ENCODE measurements around the gene HEATR5A.
"Not testable (repeated sequence)": the region's sequence is repeated elsewhere in the genome, so short reads cannot be mapped to it uniquely, and the experiment has no call there.

The HEATR5A gene

GRCh38 chr14:31283153-31283552, 137.2 kb downstream of the HEATR5A start:
- no peak for DNase-seq (ENCODE audit: low read depth)

DNA sequence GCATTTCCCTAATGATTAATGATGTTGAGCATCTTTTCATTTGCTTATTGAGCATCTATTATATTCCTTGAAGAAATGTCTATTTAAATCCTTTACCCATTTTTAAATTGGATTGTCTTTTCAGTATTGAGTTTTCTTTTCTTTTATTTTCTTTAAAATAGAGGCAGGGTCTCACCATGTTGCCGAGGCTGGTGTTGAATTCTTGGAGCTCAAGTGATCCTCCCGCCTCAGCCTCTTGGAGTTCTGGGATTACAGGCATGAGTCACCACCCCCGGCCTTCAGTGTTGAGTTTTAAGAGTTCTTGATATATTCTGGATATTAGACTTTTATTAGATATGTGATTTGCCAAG, 139.5 kb downstream of the HEATR5A start:
- no peak for DNase-seq (ENCODE audit: low read depth)

DNA sequence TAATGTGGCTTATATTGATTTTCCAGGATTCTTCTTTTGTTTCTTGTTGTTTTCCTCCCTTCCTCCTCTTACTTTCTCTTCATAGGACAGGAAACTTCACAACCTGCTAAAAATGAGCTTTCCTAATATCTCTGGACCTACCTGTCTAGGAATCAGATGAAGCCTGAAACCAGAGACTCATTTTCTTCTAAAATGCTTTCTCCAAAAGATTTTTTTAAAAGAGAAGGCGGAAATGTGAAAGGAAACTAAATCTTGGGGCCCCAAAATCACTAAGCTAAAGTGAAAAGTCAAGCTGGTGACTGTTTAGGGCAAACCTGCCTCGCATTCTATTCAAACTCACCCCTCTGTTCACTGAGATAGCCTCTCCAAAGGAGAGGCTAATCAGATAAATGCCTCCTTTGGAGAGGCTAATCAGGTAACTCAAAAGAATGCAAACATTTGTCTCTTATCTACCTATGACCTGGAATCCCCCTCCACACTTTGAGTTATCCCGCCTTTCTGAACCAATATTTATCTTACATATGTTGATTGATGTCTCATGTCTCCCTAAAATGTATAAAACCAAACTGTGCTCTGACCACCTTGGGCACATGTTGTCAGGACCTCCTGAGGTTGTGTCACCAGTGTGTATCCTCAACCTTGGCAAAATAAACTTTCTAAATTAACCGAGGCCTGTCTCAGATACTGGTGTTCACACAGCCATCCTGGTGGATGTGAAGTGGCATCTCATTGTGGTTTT, 140.0 kb downstream of the HEATR5A start:
- no peak for DNase-seq (ENCODE audit: low read depth)

DNA sequence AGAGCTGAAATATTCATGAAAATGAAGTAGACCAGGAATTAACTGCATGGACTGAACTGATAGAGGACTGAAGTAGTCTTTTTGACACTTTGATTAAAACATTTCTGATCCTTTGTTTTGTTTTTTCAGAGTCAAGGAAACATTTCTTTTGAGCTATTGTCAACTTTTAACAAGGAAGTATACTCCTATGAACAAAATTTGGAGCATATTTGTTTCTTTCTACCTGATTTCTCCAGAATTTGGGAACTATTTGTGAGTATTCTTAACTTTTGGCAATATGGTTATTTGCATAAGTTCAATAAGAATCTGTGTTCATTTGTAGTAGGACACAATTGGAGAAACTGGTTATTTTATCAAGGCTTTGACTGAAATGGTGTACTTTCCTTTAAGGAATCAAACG, 141.5 kb downstream of the HEATR5A start:
- DNase-seq (ENCODE audit: low read depth) = no peak

DNA sequence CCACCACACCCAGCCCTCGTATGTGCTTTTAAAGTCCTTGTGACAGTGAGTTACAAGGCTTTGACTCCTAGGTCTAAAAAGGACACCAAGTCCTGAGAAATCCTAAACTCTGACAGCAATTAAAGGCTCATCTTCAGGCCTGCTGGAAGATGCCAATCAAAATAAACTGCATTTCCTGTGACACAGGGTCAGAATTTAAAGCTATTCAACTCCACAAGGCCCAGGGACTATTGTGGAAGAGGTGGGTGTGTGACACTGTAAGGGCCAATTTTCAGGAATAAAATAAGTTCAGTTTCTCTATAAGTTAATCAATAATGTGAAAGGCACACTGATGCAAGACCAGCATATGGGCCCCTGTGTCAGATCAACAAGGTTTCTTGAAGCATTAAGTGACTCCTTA, 143.3 kb downstream of the HEATR5A start:
- DNase-seq (ENCODE audit: low read depth) = no peak

- not testable (repeated sequence) for DNase-seq (ENCODE audit: low read depth)
Measured at GRCh38 chr14:31276417-31276816, 143.9 kb downstream of the HEATR5A start.

GRCh38 chr14:31275731-31276130, 144.6 kb downstream of the HEATR5A start:
- no peak for DNase-seq (ENCODE audit: low read depth)

DNA sequence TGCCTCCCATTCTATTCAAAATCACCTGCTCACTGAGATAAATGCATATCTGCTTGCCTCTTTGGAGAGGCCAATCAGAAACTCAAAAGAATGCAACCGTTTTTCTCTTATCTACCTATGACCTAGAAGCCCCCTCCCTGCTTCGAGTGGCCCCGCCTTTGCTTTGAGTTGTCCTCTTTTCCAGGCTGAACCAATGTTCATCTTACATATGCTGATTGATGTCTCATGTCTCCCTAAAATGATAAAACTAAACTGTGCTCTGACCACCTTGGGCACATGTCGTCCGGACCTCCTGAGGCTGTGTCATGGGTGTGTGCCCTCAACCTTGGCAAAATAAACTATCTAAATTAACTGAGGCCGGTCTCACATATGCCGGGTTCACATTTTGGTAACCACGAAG, 148.7 kb downstream of the HEATR5A start:
- DNase-seq (ENCODE audit: low read depth) = no peak

GRCh38 chr14:31270196-31270772, 150.1 kb downstream of the HEATR5A start:
- DNase-seq (ENCODE audit: low read depth) = no peak

GRCh38 chr14:31269634-31270195, 150.6 kb downstream of the HEATR5A start:
- peak; percentile 66 for DNase-seq (ENCODE audit: low read depth)

- DNase-seq (ENCODE audit: low read depth) = peak; percentile 75
Measured at GRCh38 chr14:31268216-31268615, 152.1 kb downstream of the HEATR5A start.

DNA sequence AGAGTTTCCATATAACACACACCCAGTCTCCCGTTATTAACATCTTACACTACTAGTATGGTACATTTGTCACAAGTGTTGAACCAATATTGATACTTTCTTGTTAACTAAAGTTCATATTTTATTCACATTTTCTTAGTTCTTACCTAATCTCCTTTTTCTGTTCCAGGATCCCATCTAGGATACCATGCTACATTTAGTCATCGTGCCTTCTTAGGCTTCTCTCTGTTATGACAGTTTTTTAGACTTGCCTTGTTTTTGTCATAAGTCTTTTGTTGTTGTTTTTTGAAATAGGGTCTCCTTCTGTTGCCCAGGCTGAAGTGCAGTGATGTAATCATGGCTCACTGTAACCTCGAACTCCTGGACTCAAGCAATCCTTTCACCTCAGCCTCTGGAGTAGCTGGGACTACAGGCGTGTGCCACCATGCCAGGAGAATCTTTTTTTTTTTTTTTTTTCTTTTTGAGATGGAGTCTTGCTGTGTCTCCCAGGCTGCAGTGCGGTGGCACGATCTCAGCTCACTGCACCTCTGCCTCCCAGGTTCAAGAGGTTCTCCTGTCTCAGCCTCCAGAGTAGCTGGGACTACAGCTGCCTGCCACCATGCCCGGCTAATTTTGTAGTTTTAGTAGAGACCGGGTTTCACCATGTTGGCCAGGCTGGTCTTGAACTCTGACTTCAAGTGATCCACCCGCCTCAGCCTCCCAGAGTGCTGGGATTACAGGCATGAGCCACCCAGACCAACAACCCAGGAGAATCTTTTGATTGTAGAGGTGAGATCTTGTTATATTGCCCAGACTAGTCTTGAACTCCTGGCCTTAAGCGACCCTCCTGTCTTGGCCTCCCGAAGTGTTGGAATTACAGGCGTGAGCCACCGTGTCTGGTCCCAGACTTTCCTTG, 153.7 kb downstream of the HEATR5A start:
- DNase-seq (ENCODE audit: low read depth) = no peak

GRCh38 chr14:31265701-31266398, 154.5 kb downstream of the HEATR5A start:
- peak; percentile 43 for DNase-seq (ENCODE audit: low read depth)

GRCh38 chr14:31263485-31264133, 156.7 kb downstream of the HEATR5A start:
- DNase-seq (ENCODE audit: low read depth) = peak; percentile 100

DNA sequence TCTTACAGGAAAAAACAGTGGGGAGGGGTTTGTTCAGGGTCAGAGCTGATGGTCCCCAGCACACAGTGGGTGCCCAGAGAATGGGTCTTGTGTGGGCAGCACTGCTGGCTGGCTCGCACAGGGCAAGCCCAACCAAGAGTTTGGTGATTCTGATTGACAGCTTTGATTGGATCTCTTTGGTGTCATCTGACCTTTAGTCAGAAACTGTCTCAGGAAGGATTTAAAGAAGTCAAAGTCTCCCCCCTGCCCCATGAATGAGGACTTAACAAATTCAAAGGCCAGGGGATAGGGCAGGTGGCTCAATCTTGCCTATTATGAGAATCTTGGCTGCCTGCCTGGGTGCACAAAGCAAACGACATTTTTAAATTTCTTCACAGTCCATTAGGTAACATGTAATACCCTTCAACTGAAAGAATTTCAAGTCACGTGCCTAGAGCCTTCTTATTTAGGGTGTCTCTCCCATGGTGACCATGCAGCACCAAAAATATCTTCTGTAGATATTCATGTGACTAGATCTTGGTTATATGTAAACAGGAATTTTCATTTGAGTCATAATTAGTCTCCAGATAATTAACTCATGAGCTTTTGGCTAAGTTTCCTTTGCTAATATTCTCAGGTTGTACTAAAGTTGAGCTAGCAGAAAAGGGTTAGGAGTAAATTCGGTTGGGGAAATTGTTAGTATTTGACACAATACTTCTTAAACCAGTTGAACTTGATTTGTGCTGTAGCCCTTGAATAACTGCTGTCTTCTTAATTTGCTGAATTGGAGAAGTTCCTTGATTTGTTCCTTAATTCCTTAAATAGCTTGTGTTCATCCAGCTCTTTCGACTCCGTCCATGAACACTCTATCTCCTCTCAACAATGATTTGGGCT, 158.3 kb downstream of the HEATR5A start:
- DNase-seq (ENCODE audit: low read depth) = peak; percentile 78

- DNase-seq (ENCODE audit: low read depth) = no peak
Measured at GRCh38 chr14:31261523-31261858, 158.9 kb downstream of the HEATR5A start.

DNA sequence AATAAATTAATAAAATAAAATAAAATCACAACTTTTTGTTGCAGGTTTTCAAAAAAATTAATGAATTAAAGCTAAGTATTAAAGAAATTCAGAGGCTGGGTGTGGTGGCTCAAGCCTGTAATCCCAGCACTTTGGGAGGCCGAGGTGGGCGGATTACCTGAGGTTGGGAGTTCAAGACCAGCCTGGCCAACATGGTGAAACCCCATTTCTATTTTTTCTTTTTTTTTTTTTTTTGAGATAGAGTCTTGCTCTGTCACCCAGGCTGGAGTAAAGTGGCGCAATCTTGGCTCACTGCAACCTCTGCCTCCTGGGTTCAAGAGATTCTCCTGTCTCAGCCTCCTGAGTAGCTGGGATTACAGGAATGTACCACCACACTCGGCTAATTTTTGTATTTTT, 161.3 kb downstream of the HEATR5A start:
- not testable (repeated sequence) for DNase-seq (ENCODE audit: low read depth)

DNA sequence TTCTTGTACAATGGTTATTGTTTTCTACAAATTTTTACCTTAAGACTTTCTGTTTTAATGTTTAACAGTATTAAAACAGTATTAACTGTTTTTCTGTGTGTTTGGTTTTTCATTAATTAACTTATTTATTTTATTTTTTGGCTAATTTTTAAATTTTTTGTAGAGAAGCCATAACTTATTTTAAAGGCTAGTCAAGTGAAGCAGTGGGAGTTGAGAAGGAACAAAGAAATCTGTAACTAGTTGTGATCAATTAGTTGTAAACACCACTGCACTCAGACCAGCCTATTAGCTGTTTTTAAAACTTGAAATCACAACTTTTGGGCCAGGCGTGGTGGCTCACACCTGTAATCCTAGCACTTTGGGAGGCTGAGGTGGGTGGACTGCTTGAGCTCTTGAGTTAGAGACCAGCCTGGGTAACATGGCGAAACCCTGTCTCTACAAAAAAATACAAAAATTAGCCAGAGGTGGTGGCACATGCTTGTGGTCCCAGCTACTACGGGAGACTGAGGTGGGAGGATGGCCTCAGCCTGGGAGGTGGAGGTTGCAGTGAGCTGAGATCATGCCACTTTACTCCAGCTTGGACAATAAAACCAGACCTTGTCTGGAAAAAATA, 161.8 kb downstream of the HEATR5A start:
- DNase-seq (ENCODE audit: low read depth) = no peak

GRCh38 chr14:31257554-31258426, 162.6 kb downstream of the HEATR5A start:
- not testable (repeated sequence) for DNase-seq (ENCODE audit: low read depth)

Measured in EH (cell line).